Measurements from ENCODE around the gene TMEM259. TPM values are rescaled to one million over a fixed set of nuclear protein-coding genes. Genes with fewer than 3 reads are reported as not detected.

Gene TMEM259
- total and polyA plus RNA-seq, 9 of the 15 experiments (the other 6 are each of a cell fraction or from before 2014, with no cell fraction given), result 0.52 to 231 (median 63.6) TPM

DNA sequence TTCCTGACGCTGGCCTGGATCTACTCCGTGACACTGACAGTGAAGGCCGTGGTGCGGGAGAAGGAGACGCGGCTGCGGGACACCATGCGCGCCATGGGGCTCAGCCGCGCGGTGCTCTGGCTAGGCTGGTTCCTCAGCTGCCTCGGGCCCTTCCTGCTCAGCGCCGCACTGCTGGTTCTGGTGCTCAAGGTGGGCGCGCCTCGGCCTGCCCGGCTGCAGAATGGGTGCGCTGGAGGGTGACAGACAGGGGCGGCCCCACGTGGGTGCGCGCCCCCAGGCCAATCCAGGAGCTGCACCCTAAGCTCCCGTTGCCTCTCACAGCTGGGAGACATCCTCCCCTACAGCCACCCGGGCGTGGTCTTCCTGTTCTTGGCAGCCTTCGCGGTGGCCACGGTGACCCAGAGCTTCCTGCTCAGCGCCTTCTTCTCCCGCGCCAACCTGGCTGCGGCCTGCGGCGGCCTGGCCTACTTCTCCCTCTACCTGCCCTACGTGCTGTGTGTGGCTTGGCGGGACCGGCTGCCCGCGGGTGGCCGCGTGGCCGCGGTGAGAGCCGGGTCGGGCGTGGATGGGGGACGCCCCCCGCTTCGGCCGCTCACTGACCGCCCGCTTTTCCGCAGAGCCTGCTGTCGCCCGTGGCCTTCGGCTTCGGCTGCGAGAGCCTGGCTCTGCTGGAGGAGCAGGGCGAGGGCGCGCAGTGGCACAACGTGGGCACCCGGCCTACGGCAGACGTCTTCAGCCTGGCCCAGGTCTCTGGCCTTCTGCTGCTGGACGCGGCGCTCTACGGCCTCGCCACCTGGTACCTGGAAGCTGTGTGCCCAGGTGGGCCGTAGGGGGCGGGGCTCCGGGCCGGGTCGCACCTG lies 26.1 kb upstream of the TMEM259 start:
- no peak overlapping the region for H3K9ac ChIP-seq (ENCODE audit: insufficient read depth in 1 of 2, low read depth in 2 of 2, low read length in 2 of 2)
- FAIRE-seq, result no peak
- no peaks in the 10 kb centered on the region for H4K20me1 ChIP-seq (replicated peaks; ENCODE audit: control insufficient read depth, insufficient read depth, low read length)
- DNase-seq (ENCODE audit: extremely low read depth in 1 of 4, low spot score in 3 of 4), result no peak
- no peak overlapping the region for H3K27ac ChIP-seq (ENCODE audit: extremely low read depth, low read depth, low read length)
- peaks cover 15 to 66% of the 10 kb centered on the region in 2 experiments for H3K4me1 ChIP-seq (replicated peaks in 1 of 2; ENCODE audit: control insufficient read depth in 2 of 2, insufficient read depth in 2 of 2, low read length in 2 of 2)
- POLR2A ChIA-PET, result no interaction called here
- no peaks in the 10 kb centered on the region for H3K27me3 ChIP-seq (ENCODE audit: control insufficient read depth in 2 of 2, insufficient read depth in 2 of 2, low read length in 2 of 2)
- peaks cover 65% of the 10 kb centered on the region for H3K36me3 ChIP-seq (ENCODE audit: control insufficient read depth, insufficient read depth, low read length)
- WGBS (ENCODE audit: insufficient coverage, low coverage, missing lambda C conversion rate), result 96% methylated on average over 30 of the region's 77 CpGs
- CTCF ChIA-PET (ENCODE audit: low intra/inter-chr PET ratio), result no interaction called here
- H3K4me3 ChIP-seq, result no peak overlapping the region
- no peaks in the 10 kb centered on the region for H3K9me1 ChIP-seq (ENCODE audit: control insufficient read depth, insufficient read depth, low read length)
- BruUV-seq (replicated peaks), result no TSS peak
- no peak for ATAC-seq
- H3K9me3 ChIP-seq (replicated peaks; ENCODE audit: control insufficient read depth, insufficient read depth, low read depth, low read length), result no peaks in the 10 kb centered on the region
- H3K79me2 ChIP-seq (ENCODE audit: control insufficient read depth, insufficient read depth, low read length), result peaks cover 27% of the 10 kb centered on the region
- in situ Hi-C loops (cut with MboI) (no loop called here), intact Hi-C loops (cut with micrococcal nuclease) (no loop called here)
- H3K4me2 ChIP-seq (ENCODE audit: insufficient read depth, low read length), result no peak overlapping the region
- H2AFZ ChIP-seq (ENCODE audit: low read depth, low read length), result no peak overlapping the region
- TF ChIP-seq NELFE (IDR thresholded peaks at IDR 0.05; ENCODE audit: insufficient read depth, insufficient read length) (no peak), TCF3 (CRISPR knock-in tag; IDR thresholded peaks at IDR 0.05) (no peak), FOXJ2 (tag; IDR thresholded peaks at IDR 0.05) (no peak), MAFK (IDR thresholded peaks at IDR 0.05; ENCODE audit: low read length) (no peak), DPF2 (IDR thresholded peaks at IDR 0.05) (no peak), CBX3 (IDR thresholded peaks at IDR 0.05; ENCODE audit: borderline replicate concordance in 1 of 2, low read length in 2 of 2) (no peak), RBM14 (IDR thresholded peaks at IDR 0.05; ENCODE audit: borderline replicate concordance, insufficient read depth, low read depth, low read length) (no peak), RBFOX2 (IDR thresholded peaks at IDR 0.05; ENCODE audit: low read depth, low read length) (peak; percentile 39), MTF1 (CRISPR knock-in tag; IDR thresholded peaks at IDR 0.05; ENCODE audit: borderline replicate concordance) (no peak), ZKSCAN3 (CRISPR knock-in tag; IDR thresholded peaks at IDR 0.05) (no peak), SETDB1 (IDR thresholded peaks at IDR 0.05; ENCODE audit: low read length) (no peak), POLR2B (IDR thresholded peaks at IDR 0.05; ENCODE audit: low read depth, partially characterized antibody) (no peak), POLR2G (IDR thresholded peaks at IDR 0.05; ENCODE audit: low read depth, low read length) (0 out of 2 replicates have a peak, but pooled peaks have one; percentile 20)
- TF ChIP-seq, protein P1, sequence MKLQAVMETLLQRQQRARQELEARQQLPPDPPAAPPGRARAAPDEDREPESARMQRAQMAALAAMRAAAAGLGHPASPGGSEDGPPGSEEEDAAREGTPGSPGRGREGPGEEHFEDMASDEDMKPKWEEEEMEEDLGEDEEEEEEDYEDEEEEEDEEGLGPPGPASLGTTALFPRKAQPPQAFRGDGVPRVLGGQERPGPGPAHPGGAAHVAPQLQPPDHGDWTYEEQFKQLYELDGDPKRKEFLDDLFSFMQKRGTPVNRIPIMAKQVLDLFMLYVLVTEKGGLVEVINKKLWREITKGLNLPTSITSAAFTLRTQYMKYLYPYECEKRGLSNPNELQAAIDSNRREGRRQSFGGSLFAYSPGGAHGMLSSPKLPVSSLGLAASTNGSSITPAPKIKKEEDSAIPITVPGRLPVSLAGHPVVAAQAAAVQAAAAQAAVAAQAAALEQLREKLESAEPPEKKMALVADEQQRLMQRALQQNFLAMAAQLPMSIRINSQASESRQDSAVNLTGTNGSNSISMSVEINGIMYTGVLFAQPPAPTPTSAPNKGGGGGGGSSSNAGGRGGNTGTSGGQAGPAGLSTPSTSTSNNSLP (IDR thresholded peaks at IDR 0.05; ENCODE audit: borderline replicate concordance, low read depth, low read length), result no peak
- TF ChIP-seq, protein P2, sequence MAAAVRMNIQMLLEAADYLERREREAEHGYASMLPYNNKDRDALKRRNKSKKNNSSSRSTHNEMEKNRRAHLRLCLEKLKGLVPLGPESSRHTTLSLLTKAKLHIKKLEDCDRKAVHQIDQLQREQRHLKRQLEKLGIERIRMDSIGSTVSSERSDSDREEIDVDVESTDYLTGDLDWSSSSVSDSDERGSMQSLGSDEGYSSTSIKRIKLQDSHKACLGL (CRISPR knock-in tag; IDR thresholded peaks at IDR 0.05; ENCODE audit: borderline replicate concordance, poor library complexity, severe bottlenecking), result no peak
- TF ChIP-seq, protein P3, sequence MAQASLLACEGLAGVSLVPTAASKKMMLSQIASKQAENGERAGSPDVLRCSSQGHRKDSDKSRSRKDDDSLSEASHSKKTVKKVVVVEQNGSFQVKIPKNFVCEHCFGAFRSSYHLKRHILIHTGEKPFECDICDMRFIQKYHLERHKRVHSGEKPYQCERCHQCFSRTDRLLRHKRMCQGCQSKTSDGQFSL (CRISPR knock-in tag; IDR thresholded peaks at IDR 0.05), result no peak
- TF ChIP-seq, protein P3 (tag; IDR thresholded peaks at IDR 0.05), result no peak
- TF ChIP-seq, protein P4, sequence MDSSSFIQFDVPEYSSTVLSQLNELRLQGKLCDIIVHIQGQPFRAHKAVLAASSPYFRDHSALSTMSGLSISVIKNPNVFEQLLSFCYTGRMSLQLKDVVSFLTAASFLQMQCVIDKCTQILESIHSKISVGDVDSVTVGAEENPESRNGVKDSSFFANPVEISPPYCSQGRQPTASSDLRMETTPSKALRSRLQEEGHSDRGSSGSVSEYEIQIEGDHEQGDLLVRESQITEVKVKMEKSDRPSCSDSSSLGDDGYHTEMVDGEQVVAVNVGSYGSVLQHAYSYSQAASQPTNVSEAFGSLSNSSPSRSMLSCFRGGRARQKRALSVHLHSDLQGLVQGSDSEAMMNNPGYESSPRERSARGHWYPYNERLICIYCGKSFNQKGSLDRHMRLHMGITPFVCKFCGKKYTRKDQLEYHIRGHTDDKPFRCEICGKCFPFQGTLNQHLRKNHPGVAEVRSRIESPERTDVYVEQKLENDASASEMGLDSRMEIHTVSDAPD (CRISPR knock-in tag; IDR thresholded peaks at IDR 0.05), result no peak
